ENCODE results near the gene ZNF124.

The ZNF124 gene

DNA sequence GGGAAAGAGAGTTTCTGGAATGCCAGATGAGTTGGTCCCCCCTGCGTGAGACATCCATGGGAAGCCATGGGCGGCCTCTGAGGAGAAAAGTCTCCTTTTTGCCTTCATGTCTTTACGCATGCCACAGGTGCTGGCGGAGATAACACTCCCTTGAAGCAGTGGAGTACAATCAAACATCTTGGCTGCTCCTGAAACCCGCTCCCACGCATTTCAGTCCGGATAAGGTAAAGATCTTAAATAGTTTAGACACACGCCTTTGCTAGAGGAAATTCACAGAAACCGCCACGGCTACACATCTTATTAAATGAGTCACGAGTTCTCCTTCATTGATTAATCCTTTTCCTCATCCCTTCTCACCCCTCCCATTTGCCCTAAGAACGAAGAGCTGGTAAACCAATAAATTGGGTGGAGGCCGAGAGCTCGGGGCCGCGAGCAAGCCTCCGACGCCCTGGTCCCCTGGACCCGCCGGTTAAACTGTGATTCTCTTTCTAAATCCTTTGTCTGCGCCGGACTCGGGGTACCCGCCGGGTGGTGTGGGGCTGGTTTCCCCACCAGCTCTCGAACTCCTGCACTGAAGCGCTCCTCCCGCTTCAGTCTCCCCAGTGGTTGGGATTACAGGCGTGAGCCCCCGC, 61.1 kb downstream of the ZNF124 start:
- no peak overlapping the region; the same call in 1 of the 2 replicates for H2AFZ ChIP-seq (ENCODE audit: low read depth, low read length)
- H3K4me1 ChIP-seq (ENCODE audit: insufficient read depth, low read length), result no peaks in the 10 kb centered on the region
- DNase-seq (no peak), ATAC-seq (ENCODE audit: insufficient read depth, low read depth) (no peak)
- TF ChIP-seq EZH2 (IDR thresholded peaks at IDR 0.05; ENCODE audit: borderline replicate concordance, low read depth, low read length, severe bottlenecking), result no peak
- TF ChIP-seq, protein P1, sequence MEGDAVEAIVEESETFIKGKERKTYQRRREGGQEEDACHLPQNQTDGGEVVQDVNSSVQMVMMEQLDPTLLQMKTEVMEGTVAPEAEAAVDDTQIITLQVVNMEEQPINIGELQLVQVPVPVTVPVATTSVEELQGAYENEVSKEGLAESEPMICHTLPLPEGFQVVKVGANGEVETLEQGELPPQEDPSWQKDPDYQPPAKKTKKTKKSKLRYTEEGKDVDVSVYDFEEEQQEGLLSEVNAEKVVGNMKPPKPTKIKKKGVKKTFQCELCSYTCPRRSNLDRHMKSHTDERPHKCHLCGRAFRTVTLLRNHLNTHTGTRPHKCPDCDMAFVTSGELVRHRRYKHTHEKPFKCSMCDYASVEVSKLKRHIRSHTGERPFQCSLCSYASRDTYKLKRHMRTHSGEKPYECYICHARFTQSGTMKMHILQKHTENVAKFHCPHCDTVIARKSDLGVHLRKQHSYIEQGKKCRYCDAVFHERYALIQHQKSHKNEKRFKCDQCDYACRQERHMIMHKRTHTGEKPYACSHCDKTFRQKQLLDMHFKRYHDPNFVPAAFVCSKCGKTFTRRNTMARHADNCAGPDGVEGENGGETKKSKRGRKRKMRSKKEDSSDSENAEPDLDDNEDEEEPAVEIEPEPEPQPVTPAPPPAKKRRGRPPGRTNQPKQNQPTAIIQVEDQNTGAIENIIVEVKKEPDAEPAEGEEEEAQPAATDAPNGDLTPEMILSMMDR (IDR thresholded peaks at IDR 0.05; ENCODE audit: borderline replicate concordance, extremely low read depth, low read length, poor library complexity, severe bottlenecking), result no peak
- H3K9ac ChIP-seq (ENCODE audit: low read depth, low read length), result no peak overlapping the region
- no peak overlapping the region for H3K4me2 ChIP-seq (ENCODE audit: insufficient read depth, low read length)
- H3K27ac ChIP-seq (ENCODE audit: low read length), result no peak overlapping the region
- H3K36me3 ChIP-seq (ENCODE audit: insufficient read depth, low read length), result no peaks in the 10 kb centered on the region
- no peaks in the 10 kb centered on the region for H3K27me3 ChIP-seq (ENCODE audit: insufficient read depth, low read length, poor library complexity)
- H4K20me1 ChIP-seq (ENCODE audit: insufficient read depth, low read length), result peaks cover 4% of the 10 kb centered on the region; the same call in 1 of the 2 replicates
- no peaks in the 10 kb centered on the region for H3K79me2 ChIP-seq (ENCODE audit: insufficient read depth, low read length)
- H3K4me3 ChIP-seq (ENCODE audit: low read depth in 1 of 2, low read length in 2 of 2), result no peak overlapping the region
- H3K9me3 ChIP-seq (ENCODE audit: insufficient read depth, low read length, severe bottlenecking), result no peaks in the 10 kb centered on the region

DNA sequence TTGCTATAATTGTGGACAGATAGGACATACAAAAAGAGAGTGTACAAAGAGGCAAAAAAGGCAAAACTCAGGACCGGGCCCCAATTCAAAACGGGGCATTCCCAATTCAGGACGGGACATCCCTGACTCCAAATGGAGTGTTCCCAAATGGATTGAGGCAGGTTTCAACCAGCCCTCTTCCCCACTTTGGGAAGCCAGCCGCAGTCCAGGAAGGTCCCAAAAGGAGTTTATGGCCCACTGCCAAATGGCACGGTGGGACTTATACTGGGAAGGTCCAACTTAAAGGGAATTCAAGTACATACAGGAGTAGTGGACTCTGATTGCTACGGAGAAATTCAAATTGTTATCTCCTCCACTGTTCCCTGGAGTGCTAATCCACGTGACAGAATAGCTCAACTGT, 64.1 kb downstream of the ZNF124 start:
- Histone ChIP-seq H3K79me2 (ENCODE audit: insufficient read depth, low read length) (peaks cover 15% of the 10 kb centered on the region), H3K4me3 (ENCODE audit: low read depth in 1 of 2, low read length in 2 of 2) (no peak overlapping the region), H3K36me3 (ENCODE audit: insufficient read depth, low read length) (no peaks in the 10 kb centered on the region; the same call in 1 of the 2 replicates), H2AFZ (ENCODE audit: low read depth, low read length) (no peak overlapping the region), H4K20me1 (ENCODE audit: insufficient read depth, low read length) (no peaks in the 10 kb centered on the region), H3K27me3 (ENCODE audit: insufficient read depth, low read length, poor library complexity) (no peaks in the 10 kb centered on the region), H3K9ac (ENCODE audit: low read depth, low read length) (no peak overlapping the region), H3K9me3 (ENCODE audit: insufficient read depth, low read length, severe bottlenecking) (no peaks in the 10 kb centered on the region), H3K4me2 (ENCODE audit: insufficient read depth, low read length) (no peak overlapping the region), H3K4me1 (ENCODE audit: insufficient read depth, low read length) (peaks cover 16% of the 10 kb centered on the region), H3K27ac (ENCODE audit: low read length) (no peak overlapping the region)
- ATAC-seq (ENCODE audit: insufficient read depth, low read depth) (no peak), DNase-seq (no peak)
- no peak for TF ChIP-seq EZH2 (IDR thresholded peaks at IDR 0.05; ENCODE audit: borderline replicate concordance, low read depth, low read length, severe bottlenecking)
- TF ChIP-seq, protein P1 (IDR thresholded peaks at IDR 0.05; ENCODE audit: borderline replicate concordance, extremely low read depth, low read length, poor library complexity, severe bottlenecking), result no peak

DNA sequence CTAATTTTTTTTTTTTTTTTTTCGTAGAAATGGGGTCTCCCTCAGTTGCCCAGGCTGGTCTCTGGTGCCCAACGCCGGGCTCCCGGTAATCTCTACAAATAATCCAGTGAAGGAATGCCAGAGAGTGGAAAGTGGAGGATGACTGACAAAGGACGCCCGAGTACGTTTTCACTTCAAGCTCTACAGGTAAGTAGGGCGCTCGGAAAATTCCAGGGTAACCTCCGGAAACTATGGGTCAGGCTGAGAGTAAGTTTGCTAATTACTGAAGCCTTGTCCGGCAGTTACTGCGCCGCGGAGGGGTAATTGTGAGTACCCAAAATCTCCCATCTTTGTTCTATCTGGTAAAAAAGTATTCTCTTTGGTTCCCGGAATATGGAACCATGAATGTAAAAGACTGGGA, 65.9 kb downstream of the ZNF124 start:
- Histone ChIP-seq H3K4me2 (ENCODE audit: insufficient read depth, low read length) (no peak overlapping the region), H2AFZ (ENCODE audit: low read depth, low read length) (no peak overlapping the region), H3K36me3 (ENCODE audit: insufficient read depth, low read length) (peaks cover 16% of the 10 kb centered on the region), H3K27me3 (ENCODE audit: insufficient read depth, low read length, poor library complexity) (no peaks in the 10 kb centered on the region), H3K4me1 (ENCODE audit: insufficient read depth, low read length) (peaks cover 26% of the 10 kb centered on the region), H3K79me2 (ENCODE audit: insufficient read depth, low read length) (peaks cover 32% of the 10 kb centered on the region), H4K20me1 (ENCODE audit: insufficient read depth, low read length) (peaks cover 4% of the 10 kb centered on the region; the same call in 1 of the 2 replicates), H3K27ac (ENCODE audit: low read length) (no peak overlapping the region), H3K9ac (ENCODE audit: low read depth, low read length) (no peak overlapping the region), H3K4me3 (ENCODE audit: low read depth in 1 of 2, low read length in 2 of 2) (no peak overlapping the region), H3K9me3 (ENCODE audit: insufficient read depth, low read length, severe bottlenecking) (peaks cover 2% of the 10 kb centered on the region)
- TF ChIP-seq, protein P1 (IDR thresholded peaks at IDR 0.05; ENCODE audit: borderline replicate concordance, extremely low read depth, low read length, poor library complexity, severe bottlenecking), result no peak
- no peak for TF ChIP-seq EZH2 (IDR thresholded peaks at IDR 0.05; ENCODE audit: borderline replicate concordance, low read depth, low read length, severe bottlenecking)
- DNase-seq (no peak), ATAC-seq (ENCODE audit: insufficient read depth, low read depth) (no peak)

Data from DND-41 (cell line).